ENCODE results near the gene SHC1. TPM values are rescaled to one million over a fixed set of nuclear protein-coding genes. Genes with fewer than 3 reads are reported as not detected.

Gene SHC1
- total RNA-seq, 4 donors from 2014 or later = 108 to 168 (median 123) TPM

GRCh38 chr1:154955039-154955717 is 15.4 kb downstream of the SHC1 start:
- H3K36me3 ChIP-seq = peaks cover 4 to 10% of the 10 kb centered on the region in 2 donors
- peak overlapping the region in 2 of 3 donors; percentile 5 to 45 for H3K4me3 ChIP-seq (replicated peaks in 1 of 3)
- no peaks in the 10 kb centered on the region for H3K27me3 ChIP-seq
- H3K9me3 ChIP-seq = no peaks in the 10 kb centered on the region
- H3K27ac ChIP-seq = peak overlapping the region; percentile 41 to 83 (median 53)
- DNase-seq = peak; percentile 60 to 61
- intact Hi-C loops (cut with DNase I) = no loop called here
- TF ChIP-seq, protein P1, sequence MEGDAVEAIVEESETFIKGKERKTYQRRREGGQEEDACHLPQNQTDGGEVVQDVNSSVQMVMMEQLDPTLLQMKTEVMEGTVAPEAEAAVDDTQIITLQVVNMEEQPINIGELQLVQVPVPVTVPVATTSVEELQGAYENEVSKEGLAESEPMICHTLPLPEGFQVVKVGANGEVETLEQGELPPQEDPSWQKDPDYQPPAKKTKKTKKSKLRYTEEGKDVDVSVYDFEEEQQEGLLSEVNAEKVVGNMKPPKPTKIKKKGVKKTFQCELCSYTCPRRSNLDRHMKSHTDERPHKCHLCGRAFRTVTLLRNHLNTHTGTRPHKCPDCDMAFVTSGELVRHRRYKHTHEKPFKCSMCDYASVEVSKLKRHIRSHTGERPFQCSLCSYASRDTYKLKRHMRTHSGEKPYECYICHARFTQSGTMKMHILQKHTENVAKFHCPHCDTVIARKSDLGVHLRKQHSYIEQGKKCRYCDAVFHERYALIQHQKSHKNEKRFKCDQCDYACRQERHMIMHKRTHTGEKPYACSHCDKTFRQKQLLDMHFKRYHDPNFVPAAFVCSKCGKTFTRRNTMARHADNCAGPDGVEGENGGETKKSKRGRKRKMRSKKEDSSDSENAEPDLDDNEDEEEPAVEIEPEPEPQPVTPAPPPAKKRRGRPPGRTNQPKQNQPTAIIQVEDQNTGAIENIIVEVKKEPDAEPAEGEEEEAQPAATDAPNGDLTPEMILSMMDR (IDR thresholded peaks at IDR 0.05) = no peak
- TF ChIP-seq POLR2A (IDR thresholded peaks at IDR 0.05) = no peak
- H3K4me1 ChIP-seq = peaks cover 53 to 61% of the 10 kb centered on the region in 2 donors
- WGBS, 2 donors = 20 to 31% methylated on average over 3 to 4 of the region's 4 CpGs

GRCh38 chr1:154954541-154954940 is 16.0 kb downstream of the SHC1 start:
- Histone ChIP-seq H3K4me1 (peaks cover 53 to 60% of the 10 kb centered on the region in 2 donors), H3K27ac (peak overlapping the region in 1 of 3 donors; percentile 23), H3K27me3 (no peaks in the 10 kb centered on the region), H3K36me3 (peaks cover 3 to 11% of the 10 kb centered on the region in 2 donors), H3K4me3 (replicated peaks in 1 of 3) (no peak overlapping the region), H3K9me3 (no peaks in the 10 kb centered on the region)
- DNase-seq = no peak
- 71 to 72% methylated on average over 3 of the region's 3 CpGs for WGBS, 2 donors
- intact Hi-C loops (cut with DNase I) = no loop called here
- TF ChIP-seq, protein P1 (IDR thresholded peaks at IDR 0.05) = no peak
- no peak for TF ChIP-seq POLR2A (IDR thresholded peaks at IDR 0.05)

DNA sequence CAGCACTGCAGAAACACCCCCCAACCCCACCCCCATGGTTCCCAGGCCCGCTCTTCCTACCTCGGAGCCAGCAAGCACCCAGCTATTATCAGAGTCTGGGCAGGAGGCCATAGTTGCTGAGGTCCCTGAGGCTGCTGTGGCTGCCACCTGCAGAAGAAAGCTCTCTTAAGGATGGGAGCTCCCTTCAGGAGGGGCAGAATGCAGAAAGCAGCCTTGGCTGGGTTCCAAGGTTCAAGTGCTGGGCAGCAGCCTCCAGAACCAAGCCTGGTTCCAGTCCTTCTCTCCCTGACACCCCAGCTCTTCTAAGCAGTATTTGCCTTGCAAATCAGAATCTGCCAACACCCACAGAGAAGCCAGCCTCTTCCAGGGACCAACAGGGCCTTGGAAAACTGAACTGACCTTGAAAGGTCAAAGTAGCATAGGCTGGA is 16.9 kb downstream of the SHC1 start:
- DNase-seq = peak; percentile 43 to 63
- no peaks in the 10 kb centered on the region for H3K27me3 ChIP-seq
- H3K9me3 ChIP-seq = no peaks in the 10 kb centered on the region
- peak overlapping the region in 1 of 3 donors; percentile 23 for H3K27ac ChIP-seq
- peaks cover 47 to 54% of the 10 kb centered on the region in 2 donors for H3K4me1 ChIP-seq
- intact Hi-C loops (cut with DNase I) = no loop called here
- TF ChIP-seq, protein P1 (IDR thresholded peaks at IDR 0.05) = no peak
- TF ChIP-seq POLR2A (IDR thresholded peaks at IDR 0.05) = no peak
- WGBS, 2 donors = 22 to 58% methylated on average over 2 of the region's 2 CpGs
- no peak overlapping the region for H3K4me3 ChIP-seq (replicated peaks in 1 of 3)
- peaks cover 0 to 11% of the 10 kb centered on the region in 2 donors for H3K36me3 ChIP-seq

- H3K36me3 ChIP-seq = peaks cover under 1 to 11% of the 10 kb centered on the region in 2 donors
- WGBS, 2 donors = 89 to 91% methylated on average over 6 of the region's 6 CpGs
- no peak overlapping the region for H3K4me3 ChIP-seq (replicated peaks in 1 of 3)
- TF ChIP-seq POLR2A (IDR thresholded peaks at IDR 0.05) = no peak
- TF ChIP-seq, protein P1 (IDR thresholded peaks at IDR 0.05) = no peak
- no peak overlapping the region for H3K27ac ChIP-seq
- H3K4me1 ChIP-seq = peaks cover 41 to 45% of the 10 kb centered on the region in 2 donors
- no peaks in the 10 kb centered on the region for H3K9me3 ChIP-seq
- H3K27me3 ChIP-seq = no peaks in the 10 kb centered on the region
- no peak for DNase-seq
- intact Hi-C loops (cut with DNase I) = no loop called here
These were observed 17.9 kb downstream of the SHC1 start for GRCh38 chr1:154952664-154953063.

DNA sequence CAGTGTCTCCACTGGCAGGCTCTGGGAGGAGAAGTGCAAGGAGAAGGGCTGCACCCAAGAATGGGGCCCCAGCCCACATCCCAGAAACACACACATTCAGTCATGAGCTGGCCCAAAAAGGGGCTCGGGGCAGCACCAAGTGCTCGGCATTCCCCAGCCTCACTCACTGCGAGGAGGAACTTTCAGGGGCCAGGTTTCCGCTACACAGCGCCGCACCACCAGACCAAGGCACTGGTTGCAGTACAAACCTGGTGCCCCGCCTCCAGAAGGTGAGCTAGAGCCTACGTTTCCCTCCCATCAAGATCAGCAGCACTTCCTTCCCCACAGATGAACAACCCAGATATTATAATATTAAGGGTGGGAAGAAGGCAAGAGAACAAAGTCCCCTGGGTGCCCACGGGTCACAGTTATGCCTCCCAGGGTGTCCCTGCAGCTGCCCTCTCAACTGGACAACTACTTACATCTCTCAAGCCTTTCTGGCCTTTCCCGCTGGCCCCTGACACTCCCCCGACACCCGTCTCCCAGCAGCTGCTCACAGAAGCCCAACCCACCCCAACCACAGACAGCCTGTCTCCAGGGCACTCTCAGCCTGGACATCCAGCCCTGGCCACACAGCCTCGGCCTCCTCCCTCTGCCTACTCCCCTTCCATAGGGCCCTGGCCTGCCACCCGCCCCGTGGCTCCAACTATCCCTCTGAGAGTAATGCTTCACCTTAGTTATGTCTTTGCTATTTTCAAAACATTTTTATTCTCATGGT is 18.5 kb downstream of the SHC1 start:
- peaks cover 4 to 11% of the 10 kb centered on the region in 2 donors for H3K36me3 ChIP-seq
- H3K27ac ChIP-seq = no peak overlapping the region
- no peaks in the 10 kb centered on the region for H3K27me3 ChIP-seq
- peaks cover 36 to 39% of the 10 kb centered on the region in 2 donors for H3K4me1 ChIP-seq
- no peak overlapping the region for H3K4me3 ChIP-seq (replicated peaks in 1 of 3)
- intact Hi-C loops (cut with DNase I) = no loop called here
- H3K9me3 ChIP-seq = no peaks in the 10 kb centered on the region
- WGBS, 2 donors = 80 to 84% methylated on average over 9 of the region's 15 CpGs
- TF ChIP-seq, protein P1 (IDR thresholded peaks at IDR 0.05) = no peak
- no peak for TF ChIP-seq POLR2A (IDR thresholded peaks at IDR 0.05)
- DNase-seq = no peak

Data from thyroid gland (tissue), 4 donors.